ENCODE data around the gene RPS21.

The RPS21 gene

GRCh38 chr20:62347445-62347844 lies 39.5 kb upstream of the RPS21 start:
- ATAC-seq, result no peak
- TF ChIP-seq CSRNP3 (CRISPR knock-in tag; IDR thresholded peaks at IDR 0.05) (no peak), RARB (CRISPR knock-in tag; IDR thresholded peaks at IDR 0.05) (no peak), ZNF70 (CRISPR knock-in tag; IDR thresholded peaks at IDR 0.05) (no peak), BACH2 (CRISPR knock-in tag; IDR thresholded peaks at IDR 0.05; ENCODE audit: borderline replicate concordance) (no peak), PPARA (CRISPR knock-in tag; IDR thresholded peaks at IDR 0.05; ENCODE audit: borderline replicate concordance) (no peak), CSDC2 (CRISPR knock-in tag; IDR thresholded peaks at IDR 0.05) (no peak), ARNTL (CRISPR knock-in tag; IDR thresholded peaks at IDR 0.05; ENCODE audit: borderline replicate concordance, low read depth) (no peak), PATZ1 (CRISPR knock-in tag; IDR thresholded peaks at IDR 0.05; ENCODE audit: borderline replicate concordance) (no peak), TCF4 (CRISPR knock-in tag; IDR thresholded peaks at IDR 0.05; ENCODE audit: borderline replicate concordance) (no peak), POU6F1 (CRISPR knock-in tag; IDR thresholded peaks at IDR 0.05; ENCODE audit: borderline replicate concordance, low read depth) (no peak), SNAI2 (CRISPR knock-in tag; IDR thresholded peaks at IDR 0.05) (no peak), ZC3H10 (CRISPR knock-in tag; IDR thresholded peaks at IDR 0.05) (no peak), ESRRG (CRISPR knock-in tag; IDR thresholded peaks at IDR 0.05) (no peak), ZNF565 (CRISPR knock-in tag; conservative IDR thresholded peaks at IDR 0.05; ENCODE audit: low read depth) (no peak), TOX (CRISPR knock-in tag; IDR thresholded peaks at IDR 0.05; ENCODE audit: borderline replicate concordance) (no peak)

GRCh38 chr20:62348604-62349003 lies 38.3 kb upstream of the RPS21 start:
- TF ChIP-seq RARB (CRISPR knock-in tag; IDR thresholded peaks at IDR 0.05) (no peak), ZFP30 (CRISPR knock-in tag; IDR thresholded peaks at IDR 0.05) (peak; percentile 99)
- ATAC-seq, result no peak

- TF ChIP-seq GLIS3 (CRISPR knock-in tag; IDR thresholded peaks at IDR 0.05), result no peak
- no peak for TF ChIP-seq ZFP30 (CRISPR knock-in tag; IDR thresholded peaks at IDR 0.05)
- no peak for TF ChIP-seq RARB (CRISPR knock-in tag; IDR thresholded peaks at IDR 0.05)
- TF ChIP-seq CSRNP3 (CRISPR knock-in tag; IDR thresholded peaks at IDR 0.05), result no peak
- no peak for TF ChIP-seq SNAI2 (CRISPR knock-in tag; IDR thresholded peaks at IDR 0.05)
- TF ChIP-seq CSDC2 (CRISPR knock-in tag; IDR thresholded peaks at IDR 0.05), result no peak
- TF ChIP-seq BACH2 (CRISPR knock-in tag; IDR thresholded peaks at IDR 0.05; ENCODE audit: borderline replicate concordance), result no peak
- no peak for TF ChIP-seq ESRRG (CRISPR knock-in tag; IDR thresholded peaks at IDR 0.05)
- TF ChIP-seq OSR1 (CRISPR knock-in tag; IDR thresholded peaks at IDR 0.05), result no peak
- no peak for TF ChIP-seq TSHZ2 (CRISPR knock-in tag; IDR thresholded peaks at IDR 0.05)
- TF ChIP-seq ZNF8 (CRISPR knock-in tag; IDR thresholded peaks at IDR 0.05), result no peak
- no peak for TF ChIP-seq PATZ1 (CRISPR knock-in tag; IDR thresholded peaks at IDR 0.05; ENCODE audit: borderline replicate concordance)
- TF ChIP-seq TCF4 (CRISPR knock-in tag; IDR thresholded peaks at IDR 0.05; ENCODE audit: borderline replicate concordance), result no peak
- no peak for TF ChIP-seq ZC3H10 (CRISPR knock-in tag; IDR thresholded peaks at IDR 0.05)
- no peak for TF ChIP-seq CREB5 (CRISPR knock-in tag; IDR thresholded peaks at IDR 0.05; ENCODE audit: low read depth)
- no peak for TF ChIP-seq ZNF70 (CRISPR knock-in tag; IDR thresholded peaks at IDR 0.05)
- TF ChIP-seq POU6F1 (CRISPR knock-in tag; IDR thresholded peaks at IDR 0.05; ENCODE audit: borderline replicate concordance, low read depth), result no peak
- TF ChIP-seq PPARA (CRISPR knock-in tag; IDR thresholded peaks at IDR 0.05; ENCODE audit: borderline replicate concordance), result no peak
- ATAC-seq, result no peak
Observed at GRCh38 chr20:62349556-62350097, 37.3 kb upstream of the RPS21 start.

Data from SK-N-SH treated with all-trans-retinoic acid at 6 μM for 48 hours (cell line).